WERI-Rb-1 (cell line): Measurements from ENCODE around the gene RRM2.
"Not testable (repeated sequence)": the region's sequence is repeated elsewhere in the genome, so short reads cannot be mapped to it uniquely, and the experiment has no call there.

ENCODE experiments used
- DNase-seq: peaks from one replicate; pipeline ENCODE4 v3.0.0-alpha.2; 2020
- H3K27ac ChIP-seq: fragments of 250-450 bp; sonication (Bioruptor Pico); 2 replicates; pipeline ENCODE4 v1.5.1; 2020; ENCODE audit warnings: mild to moderate bottlenecking, moderate library complexity
- H3K27me3 ChIP-seq: fragments of 250-450 bp; sonication (Bioruptor Pico); 2 replicates; pipeline ENCODE4 v1.5.1; 2021; ENCODE audit warnings: mild to moderate bottlenecking, low read depth, moderate library complexity; ENCODE audit not compliant: insufficient read depth, severe bottlenecking
- H3K36me3 ChIP-seq: fragments of 250-450 bp; sonication (Bioruptor Pico); 2 replicates; pipeline ENCODE4 v1.5.1; 2020; ENCODE audit warnings: mild to moderate bottlenecking, moderate library complexity
- H3K4me3 ChIP-seq: 2 replicates; pipeline ENCODE4 v1.5.1; 2011; ENCODE audit warnings: low read depth, mild to moderate bottlenecking, control low read depth, low read length
- H3K9me3 ChIP-seq: fragments of 250-450 bp; sonication (Bioruptor Pico); 2 replicates; pipeline ENCODE4 v1.5.1; 2021; ENCODE audit warnings: mild to moderate bottlenecking, moderate library complexity; ENCODE audit not compliant: severe bottlenecking
- CTCF ChIP-seq: IDR thresholded peaks from 2 replicates; pipeline ENCODE4 v1.5.1; 2011; ENCODE audit warnings: low read depth, mild to moderate bottlenecking, control low read depth, inconsistent platforms, low read length

RRM2 gene

GRCh38 chr2:10103179-10103578 lies 19.4 kb upstream of the RRM2 start:
- peaks cover 7% of the 10 kb centered on the region for H3K9me3 ChIP-seq
- no peaks in the 10 kb centered on the region for H3K27me3 ChIP-seq
- no peak for TF ChIP-seq CTCF
- H3K27ac ChIP-seq = no peak overlapping the region
- H3K4me3 ChIP-seq = no peak overlapping the region
- DNase-seq = peak; percentile 51
- H3K36me3 ChIP-seq = no peaks in the 10 kb centered on the region

GRCh38 chr2:10104906-10105305 lies 17.6 kb upstream of the RRM2 start:
- H3K4me3 ChIP-seq, DNase-seq, H3K36me3 ChIP-seq, H3K27ac ChIP-seq, H3K27me3 ChIP-seq, H3K9me3 ChIP-seq: not testable (repeated sequence)

GRCh38 chr2:10109311-10109710 lies 13.2 kb upstream of the RRM2 start:
- no peak for TF ChIP-seq CTCF
- Histone ChIP-seq H3K36me3 (no peaks in the 10 kb centered on the region), H3K4me3 (no peak overlapping the region), H3K9me3 (peaks cover 7% of the 10 kb centered on the region), H3K27ac (no peak overlapping the region), H3K27me3 (no peaks in the 10 kb centered on the region)
- DNase-seq = no peak

GRCh38 chr2:10119027-10119325 lies 3.6 kb upstream of the RRM2 start:
- DNase-seq = no peak
- Histone ChIP-seq H3K27ac (no peak overlapping the region), H3K9me3 (no peaks in the 10 kb centered on the region), H3K27me3 (no peaks in the 10 kb centered on the region), H3K36me3 (peaks cover 19% of the 10 kb centered on the region), H3K4me3 (no peak overlapping the region)
- TF ChIP-seq CTCF = no peak

GRCh38 chr2:10119601-10120157 lies 2.9 kb upstream of the RRM2 start:
- peaks cover 26% of the 10 kb centered on the region for H3K36me3 ChIP-seq
- DNase-seq = no peak
- H3K4me3 ChIP-seq = peak overlapping the region; percentile 68
- TF ChIP-seq CTCF = no peak
- no peaks in the 10 kb centered on the region for H3K9me3 ChIP-seq
- peak overlapping the region; percentile 99 for H3K27ac ChIP-seq
- no peaks in the 10 kb centered on the region for H3K27me3 ChIP-seq

- Histone ChIP-seq H3K27ac (peak overlapping the region; percentile 99), H3K27me3 (no peaks in the 10 kb centered on the region), H3K9me3 (no peaks in the 10 kb centered on the region), H3K4me3 (peak overlapping the region; percentile 68), H3K36me3 (peaks cover 33% of the 10 kb centered on the region)
- peak; percentile 99 for DNase-seq
- no peak for TF ChIP-seq CTCF
These were observed 2.2 kb upstream of the RRM2 start for GRCh38 chr2:10120158-10120876.
